ENCODE measurements around the gene STN1. TPM values are rescaled to one million over a fixed set of nuclear protein-coding genes. Genes with fewer than 3 reads are reported as not detected.

Gene STN1
- polyA plus RNA-seq, 1 of the 3 experiments (the other 2 are of a cell fraction) = 22.1 TPM

GRCh38 chr10:103942866-103943265, 24.9 kb upstream of the STN1 start:
- TF ChIP-seq CTCF (IDR thresholded peaks at IDR 0.05) (no peak), USF2 (IDR thresholded peaks at IDR 0.05; ENCODE audit: borderline replicate concordance, low read depth, low read length) (no peak), TAF1 (IDR thresholded peaks at IDR 0.05; ENCODE audit: borderline replicate concordance, low read depth, low read length) (no peak), RFX5 (IDR thresholded peaks at IDR 0.05; ENCODE audit: low read length) (no peak), ELF1 (IDR thresholded peaks at IDR 0.05) (no peak)
- H4K20me1 ChIP-seq (ENCODE audit: insufficient read depth) = no peaks in the 10 kb centered on the region
- ChIA-PET CTCF (interaction anchor here (0.9 to 2.0 kb wide), 2 partner anchors 9 to 14 kb away, joined by 4 to 8 read pairs; no protein-coding TSS in a partner anchor), POLR2A (no interaction called here)
- no peaks in the 10 kb centered on the region for H3K36me3 ChIP-seq (replicated peaks in 1 of 2; ENCODE audit: control insufficient read depth in 1 of 2, insufficient read depth in 2 of 2, low read length in 1 of 2)
- no peaks in the 10 kb centered on the region; the same call in 1 of the 2 replicates for H3K9me2 ChIP-seq
- H3K27ac ChIP-seq (ENCODE audit: low read depth in 2 of 2, low read length in 1 of 2) = no peak overlapping the region
- H3K9ac ChIP-seq = no peak overlapping the region
- H2AFZ ChIP-seq (ENCODE audit: low read depth) = no peak overlapping the region
- DNase-seq = no peak
- H3K4me2 ChIP-seq = no peak overlapping the region
- H3K27me3 ChIP-seq (ENCODE audit: insufficient read depth) = no peaks in the 10 kb centered on the region
- H3K79me2 ChIP-seq (ENCODE audit: insufficient read depth) = no peaks in the 10 kb centered on the region
- H3K4me3 ChIP-seq (ENCODE audit: low read depth in 2 of 2, low read length in 1 of 2) = no peak overlapping the region
- 39% methylated on average over 2 of the region's 2 CpGs for WGBS (ENCODE audit: low lambda C conversion rate)
- no peaks in the 10 kb centered on the region for H3K9me3 ChIP-seq
- H3F3A ChIP-seq (replicated peaks; ENCODE audit: insufficient read depth) = no peaks in the 10 kb centered on the region
- H3K4me1 ChIP-seq (ENCODE audit: control insufficient read depth in 1 of 2, insufficient read depth in 2 of 2, low read depth in 1 of 2, low read length in 1 of 2) = no peaks in the 10 kb centered on the region

GRCh38 chr10:103941801-103942200, 23.8 kb upstream of the STN1 start:
- no peak overlapping the region for H3K9ac ChIP-seq
- H3K4me2 ChIP-seq = no peak overlapping the region
- 80% methylated on average over 2 of the region's 2 CpGs for WGBS (ENCODE audit: low lambda C conversion rate)
- no peaks in the 10 kb centered on the region; the same call in 1 of the 2 replicates for H3K9me2 ChIP-seq
- DNase-seq = no peak
- no peaks in the 10 kb centered on the region for H3K9me3 ChIP-seq
- no peak for TF ChIP-seq RFX5 (IDR thresholded peaks at IDR 0.05; ENCODE audit: low read length)
- TF ChIP-seq RXRA (IDR thresholded peaks at IDR 0.05; ENCODE audit: borderline replicate concordance, low read depth) = no peak
- no peak for TF ChIP-seq ELF1 (IDR thresholded peaks at IDR 0.05)
- no peak for TF ChIP-seq CTCF (IDR thresholded peaks at IDR 0.05)
- TF ChIP-seq ZBTB33 (IDR thresholded peaks at IDR 0.05; ENCODE audit: borderline replicate concordance, low read depth) = no peak
- no peak for TF ChIP-seq FOXM1 (IDR thresholded peaks at IDR 0.05; ENCODE audit: low read depth)
- no peak for TF ChIP-seq NRF1 (IDR thresholded peaks at IDR 0.05; ENCODE audit: low read depth, low read length)
- no peak for TF ChIP-seq YY1 (IDR thresholded peaks at IDR 0.05; ENCODE audit: low read depth)
- TF ChIP-seq CHD2 (IDR thresholded peaks at IDR 0.05; ENCODE audit: low read length, partially characterized antibody) = no peak
- no peak for TF ChIP-seq IRF3 (IDR thresholded peaks at IDR 0.05; ENCODE audit: low read depth, low read length)
- no peak for TF ChIP-seq GABPA (IDR thresholded peaks at IDR 0.05; ENCODE audit: low read depth)
- TF ChIP-seq JUND (IDR thresholded peaks at IDR 0.05) = no peak
- TF ChIP-seq NFIC (IDR thresholded peaks at IDR 0.05; ENCODE audit: borderline replicate concordance) = no peak
- no peak for TF ChIP-seq TAF1 (IDR thresholded peaks at IDR 0.05; ENCODE audit: borderline replicate concordance, low read depth, low read length)
- TF ChIP-seq FOXJ3 (CRISPR knock-in tag; IDR thresholded peaks at IDR 0.05) = no peak
- no peak for TF ChIP-seq EZH2phosphoT487 (IDR thresholded peaks at IDR 0.05; ENCODE audit: borderline replicate concordance, low read depth)
- no peaks in the 10 kb centered on the region for H3K36me3 ChIP-seq (replicated peaks in 1 of 2; ENCODE audit: control insufficient read depth in 1 of 2, insufficient read depth in 2 of 2, low read length in 1 of 2)
- H4K20me1 ChIP-seq (ENCODE audit: insufficient read depth) = no peaks in the 10 kb centered on the region
- H3K4me3 ChIP-seq (ENCODE audit: low read depth in 2 of 2, low read length in 1 of 2) = no peak overlapping the region
- H3K27me3 ChIP-seq (ENCODE audit: insufficient read depth) = no peaks in the 10 kb centered on the region
- no peak overlapping the region for H3K27ac ChIP-seq (ENCODE audit: low read depth in 2 of 2, low read length in 1 of 2)
- CTCF ChIA-PET = interaction anchor here (2.0 kb wide), 1 partner anchor 13 kb away, joined by 8 read pairs; no protein-coding TSS in a partner anchor
- POLR2A ChIA-PET = no interaction called here
- H3F3A ChIP-seq (replicated peaks; ENCODE audit: insufficient read depth) = no peaks in the 10 kb centered on the region
- H3K79me2 ChIP-seq (ENCODE audit: insufficient read depth) = no peaks in the 10 kb centered on the region
- H2AFZ ChIP-seq (ENCODE audit: low read depth) = no peak overlapping the region
- H3K4me1 ChIP-seq (ENCODE audit: control insufficient read depth in 1 of 2, insufficient read depth in 2 of 2, low read depth in 1 of 2, low read length in 1 of 2) = no peaks in the 10 kb centered on the region
